ENCODE results near the gene AK2. TPM values are rescaled to one million over a fixed set of nuclear protein-coding genes. Genes with fewer than 3 reads are reported as not detected.

AK2 gene
- total and polyA plus RNA-seq, 2 donors (not counting 1 experiment from before 2014, with no cell fraction given), result 66.8 to 109 TPM

GRCh38 chr1:33074193-33074945 is 37.7 kb upstream of the AK2 start:
- no peaks in the 10 kb centered on the region for H4K20me1 ChIP-seq (ENCODE audit: control insufficient read depth, insufficient read depth, low read length, poor library complexity, severe bottlenecking)
- H3K4me3 ChIP-seq (ENCODE audit: control extremely low read depth in 1 of 5, extremely low read depth in 1 of 5, insufficient read depth in 1 of 5, low read depth in 2 of 5, low read length in 4 of 5), result no peak overlapping the region
- peaks cover 0 to 4% (median 0%) of the 10 kb centered on the region in 4 experiments for H3K27me3 ChIP-seq (replicated peaks in 1 of 4; ENCODE audit: control extremely low read depth in 1 of 4, control insufficient read depth in 3 of 4, insufficient read depth in 4 of 4, low read length in 3 of 4)
- ATAC-seq (ENCODE audit: low read depth) (no peak), DNase-seq (no peak)
- H3K79me2 ChIP-seq (ENCODE audit: control insufficient read depth, insufficient read depth, low read length), result no peaks in the 10 kb centered on the region
- intact Hi-C loops (cut with micrococcal nuclease), result no loop called here
- no peaks in the 10 kb centered on the region for H3K36me3 ChIP-seq (replicated peaks in 1 of 2; ENCODE audit: control extremely low read depth in 1 of 2, control insufficient read depth in 1 of 2, extremely low read depth in 1 of 2, insufficient read depth in 2 of 2, low read length in 1 of 2)
- H3K9me3 Mint-ChIP-seq (ENCODE audit: insufficient read depth), result peaks cover 5% of the 10 kb centered on the region
- ChIA-PET CTCF (interaction anchor here (2.3 kb wide), 1 partner anchor 9 kb away, joined by 9 read pairs; no protein-coding TSS in a partner anchor), POLR2A (no interaction called here)
- no peak for TF ChIP-seq CTCF (IDR thresholded peaks at IDR 0.05)
- TF ChIP-seq EZH2 (IDR thresholded peaks at IDR 0.05; ENCODE audit: borderline replicate concordance, insufficient read depth, low read depth, low read length, poor library complexity, severe bottlenecking), result no peak
- no peak overlapping the region for H3K27ac Mint-ChIP-seq
- H3K9ac ChIP-seq (ENCODE audit: low read length), result no peak overlapping the region
- H2AFZ ChIP-seq (ENCODE audit: insufficient read depth, low read depth, low read length, poor library complexity, severe bottlenecking), result no peak overlapping the region
- H3K27me3 Mint-ChIP-seq, result no peaks in the 10 kb centered on the region
- no peak overlapping the region for H3K27ac ChIP-seq (ENCODE audit: low read length in 2 of 2)
- H3K4me2 ChIP-seq (replicated peaks; ENCODE audit: low read depth, low read length, poor library complexity, severe bottlenecking), result no peak overlapping the region
- WGBS (ENCODE audit: insufficient coverage), result 67% methylated on average over 1 of the region's 4 CpGs
- peaks cover 0 to 13% (median 0%) of the 10 kb centered on the region in 3 donors for H3K9me3 ChIP-seq (ENCODE audit: control extremely low read depth in 1 of 3, control insufficient read depth in 2 of 3, insufficient read depth in 1 of 3, low read length in 2 of 3)
- H3K4me3 Mint-ChIP-seq, result no peak overlapping the region
- H3K4me1 Mint-ChIP-seq, result no peaks in the 10 kb centered on the region
- no peaks in the 10 kb centered on the region for H3K4me1 ChIP-seq (ENCODE audit: control insufficient read depth in 2 of 2, insufficient read depth in 2 of 2, low read length in 2 of 2)

- intact Hi-C loops (cut with micrococcal nuclease), result no loop called here
- ChIA-PET CTCF (no interaction called here), POLR2A (interaction anchor here (0.5 kb wide), 1 partner anchor 16 kb away, joined by 6 read pairs; no protein-coding TSS in a partner anchor)
- Histone ChIP-seq H3K27ac (ENCODE audit: low read length in 2 of 2) (no peak overlapping the region), H3K4me3 (ENCODE audit: control extremely low read depth in 1 of 5, extremely low read depth in 1 of 5, insufficient read depth in 1 of 5, low read depth in 2 of 5, low read length in 4 of 5) (no peak overlapping the region), H3K4me2 (replicated peaks; ENCODE audit: low read depth, low read length, poor library complexity, severe bottlenecking) (no peak overlapping the region), H3K36me3 (replicated peaks in 1 of 2; ENCODE audit: control extremely low read depth in 1 of 2, control insufficient read depth in 1 of 2, extremely low read depth in 1 of 2, insufficient read depth in 2 of 2, low read length in 1 of 2) (no peaks in the 10 kb centered on the region), H2AFZ (ENCODE audit: insufficient read depth, low read depth, low read length, poor library complexity, severe bottlenecking) (no peak overlapping the region), H3K9ac (ENCODE audit: low read length) (no peak overlapping the region), H3K27me3 (replicated peaks in 1 of 4; ENCODE audit: control extremely low read depth in 1 of 4, control insufficient read depth in 3 of 4, insufficient read depth in 4 of 4, low read length in 3 of 4) (no peaks in the 10 kb centered on the region), H4K20me1 (ENCODE audit: control insufficient read depth, insufficient read depth, low read length, poor library complexity, severe bottlenecking) (no peaks in the 10 kb centered on the region), H3K79me2 (ENCODE audit: control insufficient read depth, insufficient read depth, low read length) (no peaks in the 10 kb centered on the region), H3K9me3 (ENCODE audit: control extremely low read depth in 1 of 3, control insufficient read depth in 2 of 3, insufficient read depth in 1 of 3, low read length in 2 of 3) (peaks cover 0 to 18% (median 0%) of the 10 kb centered on the region in 3 donors), H3K4me1 (ENCODE audit: control insufficient read depth in 2 of 2, insufficient read depth in 2 of 2, low read length in 2 of 2) (no peaks in the 10 kb centered on the region)
- H3K27me3 Mint-ChIP-seq, result peaks cover 2% of the 10 kb centered on the region
- peaks cover 6% of the 10 kb centered on the region for H3K9me3 Mint-ChIP-seq (ENCODE audit: insufficient read depth)
- no peak for ATAC-seq (ENCODE audit: low read depth)
- H3K4me1 Mint-ChIP-seq, result no peaks in the 10 kb centered on the region
- no peak for DNase-seq
- no peak overlapping the region for H3K27ac Mint-ChIP-seq
- H3K4me3 Mint-ChIP-seq, result no peak overlapping the region
- no peak for TF ChIP-seq EZH2 (IDR thresholded peaks at IDR 0.05; ENCODE audit: borderline replicate concordance, insufficient read depth, low read depth, low read length, poor library complexity, severe bottlenecking)
- TF ChIP-seq CTCF (IDR thresholded peaks at IDR 0.05), result no peak
- 100% methylated on average over 1 of the region's 2 CpGs for WGBS (ENCODE audit: insufficient coverage)
Measured at GRCh38 chr1:33072707-33073106, 36.0 kb upstream of the AK2 start.
